Femur (tissue), 1 donor: Measurements from ENCODE around the gene EFNA3.

Experiments
- DNase-seq: peaks from one replicate; pipeline ENCODE4 v3.0.0-alpha.2; 2017

Gene EFNA3

DNA sequence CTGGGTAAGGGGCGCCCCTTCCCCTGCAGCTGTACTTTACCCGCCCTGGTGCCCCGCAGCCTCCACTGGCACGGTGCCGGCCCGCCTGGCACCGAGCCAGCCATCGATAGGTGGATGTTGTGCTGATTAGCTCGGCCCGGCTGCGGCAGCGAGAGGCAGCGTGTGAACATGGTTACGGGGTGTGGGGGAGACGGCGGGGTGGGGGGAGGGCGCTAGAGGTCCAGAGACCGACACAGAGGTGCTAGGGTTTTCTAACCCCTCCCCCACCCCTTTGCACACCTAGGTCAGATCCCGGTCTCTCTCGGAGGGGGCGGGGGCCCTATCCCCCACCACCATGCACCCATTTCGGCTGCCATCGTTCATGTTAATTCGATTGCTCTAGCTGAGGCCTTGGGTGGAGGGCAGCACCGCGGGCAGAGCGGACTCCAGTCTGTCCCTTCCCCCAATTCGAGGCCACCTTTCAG, 8.4 kb upstream of the EFNA3 start:
- no peak for DNase-seq

DNA sequence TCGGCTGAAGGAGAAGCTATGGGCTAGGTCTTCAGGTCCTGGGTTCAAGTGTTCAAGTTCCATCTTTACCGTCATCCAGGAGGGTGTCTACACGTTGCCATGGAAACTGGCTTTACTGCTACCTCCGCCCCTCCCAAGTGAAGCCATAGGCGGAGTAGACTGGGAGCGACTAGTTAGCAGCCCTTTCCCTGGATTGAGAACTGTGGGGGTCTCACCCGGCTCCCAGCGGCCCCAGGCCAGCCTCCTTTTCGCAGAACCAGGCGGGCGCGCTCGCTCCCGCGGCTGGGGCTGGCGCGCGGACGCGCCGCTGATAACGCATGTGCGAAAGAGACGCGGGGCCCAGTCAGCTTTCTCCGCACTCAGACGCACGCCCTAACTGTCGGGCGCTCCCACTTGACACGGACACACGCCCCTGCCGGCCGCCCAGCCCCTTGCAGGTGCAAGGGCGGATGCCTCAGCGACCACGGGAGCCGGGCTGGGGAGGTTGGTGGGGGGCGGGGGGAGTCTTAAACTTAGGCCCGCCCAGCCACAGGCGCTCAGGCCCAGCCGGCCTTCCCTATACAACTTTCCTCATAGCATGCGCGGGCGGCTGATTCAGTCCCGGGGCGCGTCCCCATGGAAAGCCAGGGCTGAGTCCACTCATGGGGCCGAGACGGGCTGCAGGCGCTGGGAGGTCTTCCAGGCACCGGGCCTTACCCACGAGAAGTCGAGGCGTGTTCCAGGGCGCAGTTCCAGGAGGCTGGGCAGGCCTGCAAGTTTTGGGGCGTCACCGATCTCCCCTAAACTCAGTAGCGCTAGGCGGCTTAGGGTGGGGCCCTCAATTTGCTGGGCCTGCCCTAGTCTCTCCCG, 7.7 kb upstream of the EFNA3 start:
- DNase-seq, result peak; percentile 84

DNA sequence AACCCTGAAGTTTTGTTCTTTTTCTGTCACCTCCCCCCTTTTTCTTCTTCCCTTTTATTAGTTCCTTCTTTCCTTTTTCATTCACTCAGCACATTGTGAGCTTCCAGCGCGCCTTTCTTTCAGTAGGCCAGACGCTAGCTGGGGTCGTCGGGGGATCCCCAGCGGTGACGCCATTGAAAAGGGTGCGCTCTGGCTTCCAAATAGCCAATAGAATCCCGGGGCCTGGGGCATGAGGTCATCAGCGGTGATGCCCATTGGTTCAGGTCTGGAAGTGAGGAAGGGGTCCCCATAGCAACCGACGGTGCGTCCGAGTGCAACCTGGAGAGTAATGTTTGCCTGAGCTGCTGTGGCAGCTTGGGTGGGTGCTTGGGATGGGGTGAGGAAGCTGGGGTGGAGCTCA, 6.9 kb upstream of the EFNA3 start:
- no peak for DNase-seq

DNA sequence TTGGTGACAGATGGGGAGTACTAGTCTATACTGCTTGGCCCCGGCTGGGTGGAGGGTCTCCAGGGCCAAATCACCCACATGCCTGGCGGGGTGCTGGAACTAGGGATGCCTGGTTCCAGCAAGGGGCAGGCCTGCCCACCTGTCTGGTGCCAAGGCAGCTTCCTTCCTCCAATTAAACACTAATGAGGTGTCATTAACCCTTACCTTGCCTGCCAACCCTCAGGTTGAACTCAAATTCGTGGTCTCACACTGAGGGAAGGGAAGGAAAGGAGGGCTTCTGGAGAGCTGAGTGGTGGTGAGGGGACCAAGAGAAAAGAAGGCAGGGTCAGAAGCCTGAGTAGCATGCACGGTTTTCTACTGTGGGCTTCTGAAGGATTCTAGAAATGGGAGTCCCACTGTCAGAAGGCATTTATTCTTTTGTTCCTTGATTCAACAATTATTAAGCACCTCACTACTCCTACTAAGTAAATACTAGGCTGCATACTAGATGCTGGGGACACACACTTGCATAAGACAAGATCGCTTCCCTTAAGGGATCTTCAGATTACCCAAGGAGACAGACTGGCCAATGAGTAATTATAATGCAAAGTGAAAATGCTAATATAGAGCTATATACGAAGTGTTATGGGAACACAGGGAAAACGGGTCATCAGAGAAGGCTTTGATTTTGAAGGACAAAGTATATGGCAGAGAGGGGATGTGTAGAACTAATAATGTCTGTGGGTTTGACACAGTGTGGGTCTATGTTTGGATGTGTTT, 5.9 kb upstream of the EFNA3 start:
- DNase-seq, result no peak

DNA sequence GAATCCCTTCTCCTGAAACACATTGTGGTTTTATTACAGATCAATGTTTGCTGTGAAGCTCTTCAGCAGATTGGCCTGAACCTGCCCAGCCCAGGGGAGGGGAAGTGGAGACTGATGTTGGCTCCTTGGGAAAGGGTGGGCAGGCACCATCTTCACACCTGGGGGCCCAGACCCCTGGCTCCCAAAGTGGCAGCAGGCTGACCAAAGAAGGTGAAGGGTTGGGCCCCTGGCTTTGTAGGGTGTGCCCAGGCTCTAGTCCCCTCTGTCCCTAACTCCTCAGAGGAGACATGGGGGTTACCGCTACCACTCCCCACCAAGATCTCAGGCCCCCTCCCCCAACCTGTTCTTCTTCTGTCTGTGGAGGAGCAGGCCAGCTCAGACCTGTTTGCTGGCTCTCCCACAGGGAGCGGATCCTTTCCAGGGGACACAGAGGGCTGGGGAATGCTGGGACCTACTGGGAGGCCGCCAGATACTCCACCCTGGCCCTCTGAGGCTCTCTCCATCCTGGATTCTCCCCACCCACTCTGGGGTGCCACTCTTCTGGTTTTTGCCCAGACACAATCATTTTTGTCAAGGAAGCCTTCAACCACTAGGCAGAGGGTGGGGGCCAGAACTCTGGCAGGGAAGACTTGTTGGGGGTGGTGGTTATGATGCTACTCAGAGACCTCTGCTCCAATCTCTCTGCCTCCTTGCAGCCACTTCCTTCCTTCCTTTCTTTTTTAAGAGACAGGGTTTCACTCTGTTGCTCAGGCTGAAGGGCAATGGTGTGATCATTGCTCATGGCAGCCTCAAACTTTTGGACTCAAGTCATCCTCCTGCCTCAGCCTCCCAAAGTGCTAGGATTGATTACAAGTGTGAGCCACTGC, 5.0 kb upstream of the EFNA3 start:
- peak; percentile 11 for DNase-seq

DNA sequence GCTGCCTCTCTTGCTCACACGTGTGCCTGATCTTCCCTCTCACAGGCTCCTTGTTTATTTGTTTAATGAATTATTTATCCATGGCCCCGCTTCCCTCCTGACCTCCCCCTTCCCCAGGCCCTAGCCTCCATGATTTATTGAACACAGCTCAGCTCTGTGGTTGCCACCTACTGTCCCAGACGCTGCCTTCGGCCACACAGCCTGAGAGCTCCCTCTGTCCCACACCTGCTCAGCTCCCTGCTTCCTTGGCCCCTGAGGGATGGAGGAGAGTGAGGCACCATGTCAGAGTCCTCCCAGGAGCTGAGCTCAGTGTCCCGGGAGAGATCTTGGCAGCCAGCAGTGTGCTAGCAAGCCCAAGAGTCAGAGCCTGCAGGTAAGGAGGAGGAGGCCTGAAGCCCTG, 3.1 kb upstream of the EFNA3 start:
- DNase-seq, result no peak

DNA sequence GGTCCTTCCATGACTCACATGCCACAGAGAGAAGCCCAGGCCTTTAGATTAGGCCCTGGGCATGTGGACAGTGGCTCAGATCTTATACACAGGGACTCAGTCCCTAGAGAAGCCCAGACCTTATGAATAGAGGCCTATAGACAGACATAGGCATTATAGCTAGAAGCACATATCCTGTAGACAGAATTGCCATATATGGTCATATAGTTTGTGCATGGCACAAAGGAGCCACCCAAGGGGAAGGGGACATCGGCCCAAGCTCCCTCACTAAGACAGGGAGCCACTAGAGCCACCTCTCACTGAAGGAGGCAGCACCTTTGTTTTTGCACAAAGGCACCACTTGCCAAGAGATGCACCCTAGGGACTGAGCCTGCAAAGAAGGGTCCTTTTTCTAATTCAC, 2.3 kb upstream of the EFNA3 start:
- DNase-seq, result no peak

DNA sequence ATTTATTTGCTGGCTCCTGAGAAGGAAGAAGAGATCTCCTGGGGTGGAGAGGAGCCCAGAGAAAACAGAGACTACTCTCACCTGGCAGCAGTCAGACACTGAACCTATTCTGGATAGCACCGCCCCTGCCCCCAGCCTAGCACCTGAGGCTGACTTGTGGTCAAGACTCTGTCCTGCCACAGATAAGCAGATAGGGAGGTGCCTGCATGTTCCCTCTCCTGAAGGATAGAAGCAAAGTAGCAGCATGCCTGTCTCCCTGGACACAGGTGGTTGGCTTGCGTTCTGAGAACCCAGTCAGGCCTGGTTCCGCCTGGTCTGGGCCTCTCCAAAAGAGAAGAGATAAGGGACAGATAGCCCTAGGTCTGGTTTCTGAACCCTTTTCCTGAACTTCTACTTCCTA, 1.3 kb upstream of the EFNA3 start:
- DNase-seq, result no peak

DNA sequence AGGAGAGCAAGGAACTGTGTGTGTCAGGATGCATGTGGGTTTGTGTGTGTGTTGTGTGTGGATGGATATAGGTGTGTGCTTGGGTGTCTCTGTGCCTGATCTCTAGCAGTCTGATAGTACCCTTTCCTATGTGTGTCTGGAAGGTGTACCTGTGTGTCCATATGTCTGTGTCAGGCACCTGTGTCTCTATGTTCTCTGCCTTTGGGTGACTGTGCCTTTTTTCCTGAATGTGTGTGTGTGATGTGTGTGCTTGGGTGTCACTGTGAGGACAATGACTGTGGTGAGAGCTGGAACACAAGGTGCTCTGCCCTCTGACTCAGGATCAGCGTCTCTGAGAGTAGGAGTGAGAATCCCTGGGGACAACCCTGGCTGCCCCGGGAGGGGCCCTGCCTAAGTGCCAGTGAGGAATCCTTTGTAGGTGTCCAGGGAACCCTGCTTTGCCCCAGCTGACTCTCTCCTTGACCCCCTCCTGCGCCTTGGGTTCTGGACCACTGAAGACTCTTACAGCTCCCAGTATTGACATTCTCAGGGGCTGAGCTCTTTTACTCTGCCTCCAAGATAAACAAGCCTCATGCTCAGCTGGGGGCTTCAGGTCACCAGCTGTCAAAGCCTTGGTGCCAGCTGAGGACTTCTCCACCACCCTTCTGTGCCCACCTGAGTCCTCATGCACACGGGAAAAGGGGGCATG, 735 bp upstream of the EFNA3 start:
- DNase-seq, result peak; percentile 14

DNA sequence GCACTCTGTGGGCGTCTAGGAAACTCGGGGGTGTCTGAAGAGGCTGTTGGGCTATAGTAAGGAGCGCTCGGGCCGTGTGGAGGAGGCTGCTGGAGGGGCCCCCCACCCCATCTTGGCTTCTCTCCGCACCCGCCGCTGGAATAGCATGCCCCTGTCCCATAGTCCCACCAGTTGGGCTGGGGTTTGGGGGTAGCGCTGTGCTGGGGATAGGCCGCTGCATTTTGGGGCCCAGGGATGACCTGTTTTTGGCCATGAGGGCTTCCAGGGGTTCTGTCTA, 511 bp downstream of the EFNA3 start:
- no peak for DNase-seq

DNA sequence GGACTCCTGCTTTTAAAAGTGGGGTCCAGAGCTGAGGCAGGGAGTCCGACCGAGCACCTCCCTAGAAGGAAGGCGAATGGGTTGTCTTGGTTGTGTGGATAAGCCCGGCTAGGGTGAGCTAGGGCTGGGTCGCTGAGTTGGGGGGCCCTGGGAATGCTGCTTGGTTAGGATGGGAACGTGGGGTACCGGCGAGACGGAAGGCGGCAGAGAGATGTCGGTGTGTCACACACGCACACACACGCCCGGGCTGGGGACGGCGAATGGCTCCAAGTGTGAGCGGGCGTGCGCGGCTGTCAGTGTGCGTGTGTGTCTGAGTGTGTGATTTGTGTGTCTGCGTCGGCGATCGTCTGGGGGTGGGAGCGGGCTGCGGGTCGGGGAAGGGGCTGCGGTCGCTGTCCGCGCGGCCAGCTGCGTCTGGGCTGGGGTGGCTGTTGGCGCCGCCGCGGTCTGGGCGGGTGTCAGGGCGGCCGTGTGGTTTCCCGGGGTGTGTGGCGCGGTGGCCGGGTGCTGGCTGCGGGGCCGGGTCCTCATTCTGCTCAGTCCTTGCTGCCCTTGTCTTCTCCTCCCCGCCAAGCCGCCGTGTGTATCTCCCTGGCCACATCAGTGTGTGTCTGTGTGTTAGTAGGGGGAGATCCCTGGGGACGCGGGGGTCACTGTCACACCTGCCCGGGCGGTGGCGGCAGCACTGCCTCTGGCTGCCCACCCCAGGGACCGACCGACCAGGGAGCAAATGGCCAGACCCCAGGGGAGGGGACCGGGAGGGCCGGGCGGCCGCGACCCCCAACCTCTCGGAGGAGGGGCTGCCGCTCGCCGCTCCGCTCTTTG, 1.1 kb downstream of the EFNA3 start:
- no peak for DNase-seq

DNA sequence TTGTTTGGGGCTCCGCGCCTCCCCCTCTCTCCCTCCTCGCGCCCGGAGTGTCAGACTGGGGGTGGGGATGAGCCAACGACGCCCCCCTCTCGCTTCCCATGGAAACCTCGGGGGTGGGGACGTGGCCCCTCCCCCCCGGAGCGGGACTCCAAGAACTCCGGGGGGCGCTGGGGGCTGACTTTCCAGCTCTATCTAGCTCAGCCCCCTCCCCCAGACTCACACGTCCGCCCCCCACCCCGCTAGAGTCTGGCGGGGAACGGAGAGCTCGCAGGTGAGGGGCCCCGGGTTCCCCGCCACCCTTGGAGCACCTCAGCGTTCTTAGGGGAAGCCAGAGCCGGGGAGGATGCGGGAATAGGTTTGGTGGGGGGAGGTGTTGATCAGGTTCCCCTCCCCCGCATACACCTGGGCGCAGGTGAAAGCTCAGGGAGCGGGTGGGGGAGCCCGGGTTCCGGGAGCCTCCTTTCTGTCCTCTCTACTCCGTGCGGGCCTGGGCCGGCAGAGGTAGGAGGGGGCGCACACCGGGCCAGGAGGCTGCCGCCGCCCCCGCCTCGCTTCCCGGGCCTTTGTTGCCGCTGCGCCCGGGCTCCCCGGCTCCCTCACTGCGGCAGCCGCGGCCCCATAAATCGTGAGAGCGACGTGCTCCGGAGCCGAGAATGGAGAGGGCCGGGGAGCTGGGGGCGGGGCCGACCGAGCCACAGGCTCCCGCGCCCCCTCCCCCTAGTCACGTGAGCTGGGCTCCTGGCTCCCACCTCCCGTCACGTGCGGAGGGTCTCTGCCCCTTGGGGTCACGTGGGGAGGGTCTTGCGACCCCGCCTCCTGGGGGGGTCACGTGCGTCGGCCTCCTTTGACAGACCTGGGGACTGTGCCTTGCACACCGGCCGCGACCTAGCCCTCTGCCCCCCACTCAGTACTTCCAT, 1.9 kb downstream of the EFNA3 start:
- DNase-seq, result peak; percentile 51

DNA sequence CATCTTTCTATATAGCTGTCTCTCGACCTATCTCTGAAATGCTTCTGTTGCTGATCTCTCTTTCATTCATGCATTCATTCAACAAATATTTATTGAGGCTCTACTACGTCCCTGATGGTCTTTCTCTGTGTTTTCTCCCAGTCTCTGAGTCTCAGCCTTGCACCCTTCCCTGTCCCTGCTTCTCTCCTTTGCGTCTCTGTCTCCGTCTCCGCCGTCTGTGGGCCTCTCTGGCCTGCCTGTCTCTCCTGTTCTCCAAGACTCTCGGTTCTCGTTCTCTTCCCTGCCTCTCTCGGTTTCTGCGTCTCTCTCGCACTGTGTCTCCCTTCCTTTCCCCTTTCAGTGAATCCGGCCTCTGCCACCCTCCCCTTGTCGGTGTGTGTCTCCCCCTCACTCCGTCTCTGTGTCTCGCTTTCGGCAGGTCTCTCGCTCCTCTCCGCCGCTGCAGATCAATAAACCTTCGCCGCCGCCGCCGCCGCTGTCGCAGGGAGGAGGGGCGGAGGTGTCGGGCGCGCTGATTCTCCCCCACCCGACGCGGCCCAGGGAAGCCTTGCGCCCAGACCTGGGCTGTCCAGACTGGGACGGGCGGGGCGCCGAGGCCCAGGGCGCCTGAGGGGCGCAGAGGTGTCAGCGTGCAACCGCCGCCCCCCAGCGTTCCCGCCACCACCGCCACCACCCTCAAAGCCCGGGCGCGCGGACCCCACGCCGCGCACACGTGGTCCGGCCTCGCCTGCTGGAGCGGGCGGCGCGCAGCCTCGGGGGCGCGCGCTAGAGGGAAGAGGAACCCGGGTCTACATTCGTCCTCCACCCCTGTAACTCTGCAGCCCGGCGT, 3.0 kb downstream of the EFNA3 start:
- DNase-seq, result no peak

DNA sequence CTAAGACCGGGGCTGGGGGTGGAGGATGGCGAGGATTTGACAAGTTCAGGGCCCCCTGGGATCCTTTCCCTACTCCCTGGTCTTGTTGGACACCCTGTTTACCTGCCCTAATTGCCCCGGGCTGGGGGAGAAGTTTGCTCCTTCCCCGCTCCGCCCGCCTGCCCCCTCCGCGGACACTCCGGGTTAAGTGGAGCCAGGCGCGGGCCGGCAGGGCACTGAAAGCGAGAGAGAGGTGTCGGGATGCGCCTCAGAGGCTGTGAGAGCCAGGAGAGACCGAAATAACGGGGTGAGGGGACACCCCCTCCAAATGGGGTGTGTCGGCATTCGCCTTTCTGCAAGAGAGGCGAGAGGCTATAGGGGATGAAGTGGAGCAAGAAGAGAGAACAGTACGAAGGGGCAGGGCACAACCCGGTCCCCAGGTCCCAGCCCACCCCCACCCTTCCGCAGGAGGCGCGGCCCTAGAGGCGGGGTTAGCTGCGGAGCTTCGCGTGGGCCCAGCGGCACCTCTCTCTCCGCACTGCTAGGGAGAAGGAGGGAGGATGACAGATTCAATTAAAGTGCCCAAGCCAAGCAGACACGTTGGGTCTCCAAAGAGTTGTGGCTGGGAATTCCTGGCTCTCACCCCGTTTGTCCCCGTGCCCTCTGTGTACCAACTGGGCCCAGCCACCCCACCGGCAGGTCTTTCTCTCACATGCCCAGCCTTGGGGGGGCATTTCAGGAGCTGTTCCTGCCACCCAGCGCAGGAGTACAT, 3.8 kb downstream of the EFNA3 start:
- no peak for DNase-seq

DNA sequence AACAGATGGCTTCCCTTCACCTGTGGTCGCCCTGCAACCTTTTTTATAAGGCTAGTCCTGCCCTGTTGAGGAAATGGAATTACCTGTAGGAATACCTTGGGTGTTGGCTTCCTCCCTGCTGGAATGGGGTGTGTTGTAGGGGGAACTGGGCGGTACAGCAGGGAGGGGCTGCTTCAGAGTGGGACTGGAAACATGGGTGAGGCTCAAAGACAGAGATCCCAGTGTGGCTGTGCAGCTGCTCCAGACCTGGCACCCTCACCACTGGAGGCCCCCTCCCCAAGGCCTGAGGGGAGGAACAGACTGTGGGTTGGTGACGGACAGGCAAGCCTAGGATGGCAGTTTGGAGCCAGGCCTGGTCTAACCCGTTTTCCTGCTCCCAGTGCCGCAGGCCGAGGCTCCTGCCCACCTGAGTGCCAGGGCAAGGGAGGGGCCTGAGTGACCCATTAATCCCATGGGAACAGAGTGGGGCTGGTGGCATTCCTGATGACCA, 4.5 kb downstream of the EFNA3 start:
- DNase-seq, result no peak

DNA sequence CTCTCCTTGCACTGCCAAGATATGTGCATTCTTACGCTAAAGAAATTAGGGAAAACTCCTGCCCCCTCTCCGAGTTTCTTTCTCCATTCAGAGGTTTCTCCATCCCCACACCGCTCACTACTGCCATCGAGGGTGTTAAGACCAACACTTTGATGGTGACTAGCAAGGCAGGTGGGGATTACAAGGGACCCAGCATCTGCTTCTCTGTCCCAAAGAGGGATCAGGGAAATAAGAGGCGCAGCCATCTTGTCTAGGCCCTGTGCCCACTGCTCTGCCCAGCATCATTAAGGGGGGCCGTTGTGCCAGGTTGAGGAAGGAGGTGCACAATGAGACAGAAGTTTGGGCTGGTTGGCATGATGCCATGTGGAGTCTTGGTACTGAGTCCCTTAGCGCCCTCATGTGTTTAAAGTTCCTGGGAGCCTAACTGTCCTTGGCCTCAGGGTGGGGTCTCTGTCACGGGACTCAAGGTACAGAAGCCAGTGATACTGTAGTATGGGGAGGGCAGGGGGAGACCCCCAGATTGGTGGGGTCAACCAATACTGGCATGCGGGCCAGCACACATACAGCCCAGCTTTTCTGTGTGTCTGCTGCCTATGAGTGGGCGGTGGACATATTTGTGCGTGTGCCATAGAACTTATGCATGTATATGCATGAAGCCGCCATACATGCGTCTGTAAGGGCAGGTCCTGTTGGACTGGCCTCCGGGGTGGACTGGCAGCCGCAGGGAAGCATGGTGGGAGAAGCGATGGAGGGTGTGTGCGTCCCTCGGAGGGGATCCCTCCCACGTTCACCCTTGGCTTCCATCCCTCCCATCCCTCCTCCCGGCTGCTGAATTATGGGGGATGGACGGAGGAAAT, 5.5 kb downstream of the EFNA3 start:
- peak; percentile 57 for DNase-seq

DNA sequence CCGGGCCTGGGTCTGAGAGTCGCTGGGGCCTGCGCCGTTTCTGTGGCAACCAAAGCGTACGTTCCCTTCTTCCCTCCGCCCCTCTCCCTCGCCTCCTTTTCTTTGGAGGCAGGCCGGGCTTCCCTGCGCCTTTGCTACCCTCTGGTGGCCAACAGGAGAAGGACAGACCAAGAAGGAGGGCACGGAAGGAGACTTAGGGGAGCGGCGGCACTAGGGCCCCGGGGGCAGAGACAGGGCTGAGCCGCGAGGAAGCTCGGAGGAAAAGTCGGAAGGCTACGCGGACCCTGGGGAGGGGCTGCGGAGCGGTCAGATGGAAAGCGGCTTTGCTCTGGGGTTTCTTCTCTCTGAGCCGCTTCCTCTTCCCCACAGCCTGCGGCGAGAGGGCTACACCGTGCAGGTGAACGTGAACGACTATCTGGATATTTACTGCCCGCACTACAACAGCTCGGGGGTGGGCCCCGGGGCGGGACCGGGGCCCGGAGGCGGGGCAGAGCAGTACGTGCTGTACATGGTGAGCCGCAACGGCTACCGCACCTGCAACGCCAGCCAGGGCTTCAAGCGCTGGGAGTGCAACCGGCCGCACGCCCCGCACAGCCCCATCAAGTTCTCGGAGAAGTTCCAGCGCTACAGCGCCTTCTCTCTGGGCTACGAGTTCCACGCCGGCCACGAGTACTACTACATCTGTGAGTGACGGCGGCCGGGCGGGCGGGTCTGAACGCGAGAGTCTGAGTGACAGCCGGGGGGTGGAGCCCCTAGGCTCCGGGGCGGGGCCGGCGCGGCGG, 6.3 kb downstream of the EFNA3 start:
- DNase-seq, result peak; percentile 96
